ENCODE data around the gene PARP8. TPM values are rescaled to one million over a fixed set of nuclear protein-coding genes. Genes with fewer than 3 reads are reported as not detected.

PARP8 gene
- total RNA-seq, 1 experiment from 2014 or later: 0.07 TPM

DNA sequence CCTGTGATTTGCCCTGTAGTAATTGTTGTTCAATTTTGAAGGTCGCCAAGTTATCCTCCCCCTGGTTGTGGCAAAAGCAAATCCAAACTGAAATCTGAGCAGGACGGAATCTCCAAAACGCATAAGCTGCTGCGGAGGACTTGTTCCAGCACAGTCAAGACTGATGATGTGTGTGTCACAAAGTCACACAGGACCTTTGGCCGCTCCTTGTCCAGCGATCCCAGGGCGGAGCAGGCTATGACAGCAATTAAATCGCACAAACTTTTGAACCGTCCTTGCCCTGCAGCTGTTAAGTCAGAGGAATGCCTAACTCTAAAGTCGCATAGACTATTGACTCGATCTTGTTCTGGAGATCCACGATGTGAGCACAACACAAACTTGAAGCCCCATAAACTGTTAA lies 128.4 kb downstream of the PARP8 start:
- Histone ChIP-seq H3K4me1 (ENCODE audit: insufficient read depth, low read length) (no peaks in the 10 kb centered on the region), H4K20me1 (ENCODE audit: low read length) (no peaks in the 10 kb centered on the region), H3K9ac (ENCODE audit: low read length) (no peak overlapping the region), H3F3A (ENCODE audit: low read length, unreplicated experiment) (no peaks in the 10 kb centered on the region), H3K27me3 (ENCODE audit: low read length) (no peaks in the 10 kb centered on the region), H3K79me2 (ENCODE audit: low read length) (no peaks in the 10 kb centered on the region), H3K9me2 (replicated peaks; ENCODE audit: low read length) (no peaks in the 10 kb centered on the region), H3K4me3 (ENCODE audit: low read length) (no peak overlapping the region), H3K27ac (ENCODE audit: low read length) (no peak overlapping the region), H2AFZ (ENCODE audit: low read length) (no peak overlapping the region), H3K9me3 (ENCODE audit: low read length) (no peaks in the 10 kb centered on the region), H3K36me3 (ENCODE audit: low read depth, low read length) (no peaks in the 10 kb centered on the region), H3K4me2 (ENCODE audit: low read length) (no peak overlapping the region)
- TF ChIP-seq EZH2phosphoT487 (IDR thresholded peaks at IDR 0.05; ENCODE audit: borderline replicate concordance, low read length): no peak
- TF ChIP-seq, protein P1, sequence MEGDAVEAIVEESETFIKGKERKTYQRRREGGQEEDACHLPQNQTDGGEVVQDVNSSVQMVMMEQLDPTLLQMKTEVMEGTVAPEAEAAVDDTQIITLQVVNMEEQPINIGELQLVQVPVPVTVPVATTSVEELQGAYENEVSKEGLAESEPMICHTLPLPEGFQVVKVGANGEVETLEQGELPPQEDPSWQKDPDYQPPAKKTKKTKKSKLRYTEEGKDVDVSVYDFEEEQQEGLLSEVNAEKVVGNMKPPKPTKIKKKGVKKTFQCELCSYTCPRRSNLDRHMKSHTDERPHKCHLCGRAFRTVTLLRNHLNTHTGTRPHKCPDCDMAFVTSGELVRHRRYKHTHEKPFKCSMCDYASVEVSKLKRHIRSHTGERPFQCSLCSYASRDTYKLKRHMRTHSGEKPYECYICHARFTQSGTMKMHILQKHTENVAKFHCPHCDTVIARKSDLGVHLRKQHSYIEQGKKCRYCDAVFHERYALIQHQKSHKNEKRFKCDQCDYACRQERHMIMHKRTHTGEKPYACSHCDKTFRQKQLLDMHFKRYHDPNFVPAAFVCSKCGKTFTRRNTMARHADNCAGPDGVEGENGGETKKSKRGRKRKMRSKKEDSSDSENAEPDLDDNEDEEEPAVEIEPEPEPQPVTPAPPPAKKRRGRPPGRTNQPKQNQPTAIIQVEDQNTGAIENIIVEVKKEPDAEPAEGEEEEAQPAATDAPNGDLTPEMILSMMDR (conservative IDR thresholded peaks at IDR 0.05; ENCODE audit: low read depth, low read length): no peak
- no peak for TF ChIP-seq EZH2 (IDR thresholded peaks at IDR 0.05; ENCODE audit: low read length, unreplicated experiment)
- no TSS peak for BruUV-seq (replicated peaks)
- POLR2A ChIA-PET (ENCODE audit: unreplicated experiment): no interaction called here
- CTCF ChIA-PET: no interaction called here
- ATAC-seq: no peak
- intact Hi-C loops (cut with micrococcal nuclease): no loop called here
- DNase-seq: no peak

GRCh38 chr5:50798002-50798401 lies 131.6 kb downstream of the PARP8 start:
- no peaks in the 10 kb centered on the region for H3K36me3 ChIP-seq (ENCODE audit: low read depth, low read length)
- ATAC-seq: no peak
- H3F3A ChIP-seq (ENCODE audit: low read length, unreplicated experiment): no peaks in the 10 kb centered on the region
- H3K9me3 ChIP-seq (ENCODE audit: low read length): no peaks in the 10 kb centered on the region
- ChIA-PET POLR2A (ENCODE audit: unreplicated experiment) (no interaction called here), CTCF (no interaction called here)
- no peaks in the 10 kb centered on the region for H3K27me3 ChIP-seq (ENCODE audit: low read length)
- no peak overlapping the region for H3K9ac ChIP-seq (ENCODE audit: low read length)
- no peaks in the 10 kb centered on the region for H4K20me1 ChIP-seq (ENCODE audit: low read length)
- no peaks in the 10 kb centered on the region for H3K79me2 ChIP-seq (ENCODE audit: low read length)
- intact Hi-C loops (cut with micrococcal nuclease): no loop called here
- no peak overlapping the region for H2AFZ ChIP-seq (ENCODE audit: low read length)
- H3K4me3 ChIP-seq (ENCODE audit: low read length): no peak overlapping the region
- H3K9me2 ChIP-seq (replicated peaks; ENCODE audit: low read length): no peaks in the 10 kb centered on the region
- no peak overlapping the region for H3K27ac ChIP-seq (ENCODE audit: low read length)
- no peak for DNase-seq
- no TSS peak for BruUV-seq (replicated peaks)
- TF ChIP-seq, protein P1 (conservative IDR thresholded peaks at IDR 0.05; ENCODE audit: low read depth, low read length): no peak
- TF ChIP-seq EZH2 (IDR thresholded peaks at IDR 0.05; ENCODE audit: low read length, unreplicated experiment) (no peak), EZH2phosphoT487 (IDR thresholded peaks at IDR 0.05; ENCODE audit: borderline replicate concordance, low read length) (no peak)
- no peaks in the 10 kb centered on the region for H3K4me1 ChIP-seq (ENCODE audit: insufficient read depth, low read length)
- H3K4me2 ChIP-seq (ENCODE audit: low read length): no peak overlapping the region

GRCh38 chr5:50799596-50799995 lies 133.2 kb downstream of the PARP8 start:
- no peaks in the 10 kb centered on the region for H3K4me1 ChIP-seq (ENCODE audit: insufficient read depth, low read length)
- H3K27ac ChIP-seq (ENCODE audit: low read length): no peak overlapping the region
- intact Hi-C loops (cut with micrococcal nuclease): no loop called here
- H4K20me1 ChIP-seq (ENCODE audit: low read length): no peaks in the 10 kb centered on the region
- no peak overlapping the region for H3K4me3 ChIP-seq (ENCODE audit: low read length)
- no peaks in the 10 kb centered on the region for H3F3A ChIP-seq (ENCODE audit: low read length, unreplicated experiment)
- no peak overlapping the region for H3K4me2 ChIP-seq (ENCODE audit: low read length)
- DNase-seq (no peak), ATAC-seq (no peak)
- H3K36me3 ChIP-seq (ENCODE audit: low read depth, low read length): no peaks in the 10 kb centered on the region
- no peak overlapping the region for H2AFZ ChIP-seq (ENCODE audit: low read length)
- no TSS peak for BruUV-seq (replicated peaks)
- ChIA-PET CTCF (no interaction called here), POLR2A (ENCODE audit: unreplicated experiment) (no interaction called here)
- no peaks in the 10 kb centered on the region for H3K27me3 ChIP-seq (ENCODE audit: low read length)
- no peak overlapping the region for H3K9ac ChIP-seq (ENCODE audit: low read length)
- H3K9me3 ChIP-seq (ENCODE audit: low read length): no peaks in the 10 kb centered on the region
- TF ChIP-seq EZH2phosphoT487 (IDR thresholded peaks at IDR 0.05; ENCODE audit: borderline replicate concordance, low read length) (no peak), EZH2 (IDR thresholded peaks at IDR 0.05; ENCODE audit: low read length, unreplicated experiment) (no peak)
- TF ChIP-seq, protein P1 (conservative IDR thresholded peaks at IDR 0.05; ENCODE audit: low read depth, low read length): no peak
- H3K9me2 ChIP-seq (replicated peaks; ENCODE audit: low read length): no peaks in the 10 kb centered on the region
- H3K79me2 ChIP-seq (ENCODE audit: low read length): no peaks in the 10 kb centered on the region

Data from PC-3 (cell line).